ENCODE results near the gene C1QTNF8.
"Not testable (repeated sequence)": the region's sequence is repeated elsewhere in the genome, so short reads cannot be mapped to it uniquely, and the experiment has no call there.

Gene C1QTNF8

DNA sequence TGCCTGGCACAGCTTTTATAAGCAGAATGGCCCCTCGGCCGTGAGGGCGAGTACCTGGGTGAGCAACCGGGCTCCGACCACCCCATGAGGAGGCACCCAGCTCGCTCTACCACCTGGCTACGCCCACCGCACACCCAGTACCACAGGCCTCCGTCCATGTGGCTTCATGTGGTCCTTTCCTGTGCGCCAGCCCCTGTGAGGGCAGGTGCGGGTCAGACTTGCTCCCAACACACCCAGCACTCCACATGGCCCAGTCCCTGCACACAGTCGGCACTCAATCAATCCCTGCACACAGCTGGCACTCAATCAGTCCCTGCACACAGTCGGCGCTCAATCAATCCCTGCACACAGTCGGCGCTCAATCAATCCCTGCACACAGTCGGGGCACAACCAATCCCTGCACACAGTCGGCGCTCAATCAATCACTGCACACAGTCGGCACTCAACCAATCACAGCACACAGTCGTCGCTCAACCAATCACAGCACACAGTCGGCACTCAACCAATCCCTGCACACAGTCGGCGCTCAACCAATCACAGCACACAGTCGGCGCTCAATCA, 4.0 kb downstream of the C1QTNF8 start:
- DNase-seq, result no peak

DNA sequence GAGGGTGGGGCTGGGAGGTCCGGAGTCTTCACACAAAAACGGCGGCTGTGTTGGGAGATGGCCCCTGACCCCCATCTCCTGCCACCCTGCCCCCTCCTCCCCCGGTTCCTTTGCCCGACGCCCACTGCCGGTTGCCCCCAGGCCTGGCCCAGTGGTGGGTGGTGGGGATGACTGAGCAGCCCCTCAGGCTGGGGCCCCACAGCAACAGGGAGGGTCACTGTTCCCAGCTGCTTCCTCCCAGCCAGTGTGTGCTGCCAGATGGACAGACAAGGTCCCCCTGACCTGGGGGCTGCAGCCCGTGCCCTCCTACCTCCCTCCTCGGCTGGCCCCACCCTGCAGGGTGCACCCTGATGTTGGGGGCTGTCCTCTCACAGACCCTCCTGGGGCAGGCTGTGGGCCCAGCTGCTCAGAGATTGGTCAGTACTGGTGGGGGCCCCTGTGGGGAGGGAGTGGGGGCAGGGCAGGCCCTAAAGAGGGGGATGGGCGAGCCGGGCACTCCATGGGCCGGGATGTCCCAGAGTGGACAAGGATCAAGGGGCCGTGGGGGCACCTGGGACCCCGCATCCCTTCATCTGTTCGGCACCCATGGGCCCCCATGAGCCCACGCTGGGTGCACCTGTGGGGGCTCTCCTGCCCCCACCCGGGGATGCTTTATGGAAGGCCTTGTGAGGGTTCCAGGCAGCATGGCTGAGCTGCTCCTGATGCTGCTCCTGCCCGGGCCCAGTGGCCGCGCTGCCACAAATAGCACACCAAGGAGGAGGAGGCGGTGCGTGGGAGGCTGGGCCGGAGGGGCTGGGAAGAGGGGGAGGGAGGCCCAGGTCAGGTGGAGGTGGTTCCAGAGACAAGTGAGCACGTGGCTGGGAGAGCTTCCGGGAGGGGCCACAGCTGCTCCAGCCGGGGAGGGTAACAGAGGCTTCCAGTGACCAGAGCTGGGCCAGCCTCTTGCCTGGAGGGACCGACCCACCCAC, 5.1 kb downstream of the C1QTNF8 start:
- no peak for DNase-seq

DNA sequence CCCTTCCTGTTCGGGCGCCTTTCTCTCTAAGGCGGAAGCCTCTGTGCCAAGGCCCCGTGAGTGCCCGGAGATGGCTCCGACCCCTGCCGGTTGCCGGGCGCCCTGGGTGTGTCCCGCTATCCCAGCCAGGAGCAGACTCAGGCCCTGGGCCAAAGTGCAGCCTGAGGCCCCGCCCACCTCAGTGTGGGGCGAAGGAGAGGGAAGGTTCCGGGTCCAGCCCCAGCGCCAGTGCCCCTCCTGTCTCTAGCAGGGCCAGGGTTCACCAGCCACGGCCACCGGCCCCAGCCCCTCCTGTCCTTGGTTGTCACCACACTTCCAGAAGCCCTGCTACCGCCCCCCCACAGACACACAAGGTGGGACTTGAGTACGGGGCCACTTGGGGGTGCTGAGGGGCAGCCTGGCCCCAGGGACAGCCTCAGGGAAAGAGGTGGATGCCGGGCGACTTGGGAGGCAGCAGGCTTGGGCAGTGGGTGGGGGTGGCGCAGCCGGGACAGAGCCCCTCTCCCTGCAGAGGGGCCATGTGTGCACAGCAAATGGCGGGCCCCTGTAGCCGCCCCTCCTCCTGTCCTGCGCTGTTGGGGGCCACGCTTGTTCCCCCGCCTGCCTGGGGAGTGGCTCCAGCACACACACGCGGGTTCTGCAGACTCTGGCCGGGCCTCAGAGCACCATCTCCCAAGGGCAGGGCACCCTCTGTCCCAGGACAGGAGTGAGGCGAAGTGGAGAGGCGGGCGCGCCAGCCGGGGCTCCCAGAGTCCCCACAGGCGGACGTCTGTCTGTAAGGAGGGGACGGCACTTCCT, 6.0 kb downstream of the C1QTNF8 start:
- DNase-seq, result no peak

DNA sequence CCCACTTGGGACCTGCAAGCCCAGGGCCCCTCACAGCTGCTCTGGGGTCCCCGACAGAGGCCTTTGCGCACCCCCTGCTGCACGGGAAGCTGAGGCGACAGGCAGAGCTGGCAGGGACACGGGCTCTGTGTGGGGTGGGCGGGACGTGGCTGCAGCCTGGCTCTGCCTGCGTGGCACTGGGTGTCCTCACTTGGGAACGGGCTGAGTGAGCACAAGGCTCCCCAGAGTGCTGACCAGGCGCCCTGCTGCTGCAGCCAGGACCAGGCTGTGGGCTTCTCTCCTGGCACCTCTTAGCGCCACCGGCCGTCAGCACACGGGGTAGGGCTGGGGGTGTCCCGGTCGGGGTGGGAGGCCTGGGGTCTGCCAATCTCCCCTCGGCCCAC, 6.6 kb downstream of the C1QTNF8 start:
- DNase-seq, result no peak

DNA sequence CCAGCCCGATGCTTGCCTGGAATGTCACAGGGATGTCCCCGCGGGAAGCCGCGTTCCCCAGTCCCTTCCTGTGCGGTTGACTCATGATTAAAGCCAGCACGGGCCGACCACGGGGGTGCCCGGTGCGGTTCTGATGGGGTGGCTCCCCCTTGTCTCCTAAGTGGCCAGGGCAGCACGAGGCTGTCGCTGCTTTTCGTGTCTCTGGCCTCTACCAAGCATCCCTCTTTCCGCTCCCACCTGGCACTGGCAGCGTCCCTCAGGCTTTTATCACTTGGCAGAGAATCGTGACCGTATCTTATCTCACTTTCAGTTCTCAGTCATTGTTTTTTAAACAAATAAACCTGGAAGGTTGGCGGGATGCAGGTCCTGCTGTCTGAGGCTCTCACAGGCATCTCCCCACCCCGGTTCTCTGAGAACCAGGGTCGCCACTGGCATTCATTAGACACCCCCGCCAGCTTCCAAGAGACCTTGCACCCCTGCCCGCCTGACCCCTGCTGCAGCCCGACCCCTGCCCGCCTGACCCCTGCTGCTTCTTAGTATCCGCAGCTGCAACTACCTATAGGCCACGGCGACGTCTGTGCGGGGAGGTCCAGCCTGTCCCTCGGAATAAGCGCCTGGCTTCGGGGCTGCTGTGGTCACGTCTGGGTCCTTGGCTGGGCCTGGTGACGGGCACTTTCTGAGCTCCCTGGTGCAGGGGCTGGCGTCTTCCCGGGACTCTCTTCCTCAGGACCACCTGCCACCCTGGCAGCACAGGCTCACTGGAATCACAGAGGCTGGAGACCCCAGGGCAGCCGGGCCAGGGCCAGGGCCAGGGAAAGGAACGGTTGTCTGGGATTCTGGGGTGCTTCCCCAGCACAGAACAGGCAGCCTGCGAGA, 7.5 kb downstream of the C1QTNF8 start:
- no peak for DNase-seq

DNA sequence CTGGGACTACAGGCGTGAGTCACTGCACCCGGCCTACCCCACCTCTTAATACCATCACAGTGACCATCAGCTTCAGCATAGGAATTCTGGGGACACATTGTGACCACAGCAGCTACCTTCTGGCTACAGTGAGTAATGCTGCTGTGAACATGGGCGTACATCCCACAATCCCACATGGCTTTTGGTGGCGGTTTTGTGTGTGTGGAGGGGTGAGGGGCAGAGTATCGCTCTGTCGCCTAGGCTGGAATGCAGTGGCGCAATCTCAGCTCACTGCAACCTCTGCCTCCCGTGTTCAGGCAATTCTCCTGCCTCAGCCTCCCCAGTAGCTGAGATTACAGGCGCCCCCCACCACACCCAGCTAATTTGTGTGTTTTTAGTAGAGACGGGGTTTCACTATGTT, 9.6 kb downstream of the C1QTNF8 start:
- DNase-seq, result not testable (repeated sequence)

DNA sequence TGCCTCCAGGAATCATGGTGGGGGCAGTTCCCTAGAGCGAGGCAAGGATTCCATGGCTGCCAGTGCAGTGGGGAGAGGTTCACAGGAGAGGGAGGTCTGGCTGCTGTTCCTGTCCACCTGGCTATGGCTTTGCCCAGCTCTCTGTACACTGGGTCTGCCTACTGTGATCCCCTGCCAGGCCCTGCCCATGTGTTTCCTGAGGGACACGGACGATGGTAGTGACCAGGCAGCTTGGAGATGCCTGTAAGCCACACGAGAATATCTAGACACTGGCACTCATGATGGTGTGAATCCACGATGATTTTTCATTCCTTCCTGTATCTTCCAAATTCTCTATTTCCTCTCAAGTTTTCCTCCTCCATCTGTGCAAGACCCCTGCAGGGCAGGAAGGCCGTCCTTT, 11.1 kb downstream of the C1QTNF8 start:
- no peak for DNase-seq

DNA sequence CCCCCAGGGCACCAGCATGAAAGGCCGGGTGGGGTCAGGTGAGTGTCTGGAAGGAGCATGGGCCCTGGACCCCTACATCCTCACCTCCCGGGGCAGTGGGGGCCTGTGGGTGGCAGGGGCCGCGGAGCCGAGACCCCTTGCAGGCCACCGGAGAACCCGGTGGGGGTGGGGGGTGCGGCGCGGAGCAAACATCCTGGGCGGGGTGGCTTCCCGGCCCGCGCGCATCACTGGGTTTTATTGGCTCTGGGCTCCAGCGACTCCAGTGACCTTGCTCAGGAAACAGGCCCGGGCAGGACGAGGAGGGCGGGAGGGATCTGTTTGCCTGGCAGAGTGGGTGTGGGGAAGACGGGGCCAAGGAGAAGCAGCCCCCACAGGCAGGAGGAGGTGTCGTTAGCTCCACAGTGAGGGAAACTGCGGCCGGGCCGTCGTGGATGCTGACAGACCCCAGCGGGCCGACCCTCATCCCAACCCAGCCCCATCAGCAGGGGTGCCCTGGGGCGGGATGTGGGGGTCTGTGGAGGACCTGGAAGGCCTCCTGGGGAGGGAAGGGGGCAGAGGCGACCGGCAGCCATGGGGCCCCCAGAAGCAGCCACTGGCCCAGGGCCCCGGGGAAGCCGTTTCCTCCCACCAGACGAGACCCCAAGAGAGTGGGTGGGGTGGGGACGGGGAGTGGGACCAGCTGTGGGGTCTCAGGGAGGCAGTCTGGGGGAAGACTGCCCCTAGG, 12.9 kb downstream of the C1QTNF8 start:
- no peak for DNase-seq

DNA sequence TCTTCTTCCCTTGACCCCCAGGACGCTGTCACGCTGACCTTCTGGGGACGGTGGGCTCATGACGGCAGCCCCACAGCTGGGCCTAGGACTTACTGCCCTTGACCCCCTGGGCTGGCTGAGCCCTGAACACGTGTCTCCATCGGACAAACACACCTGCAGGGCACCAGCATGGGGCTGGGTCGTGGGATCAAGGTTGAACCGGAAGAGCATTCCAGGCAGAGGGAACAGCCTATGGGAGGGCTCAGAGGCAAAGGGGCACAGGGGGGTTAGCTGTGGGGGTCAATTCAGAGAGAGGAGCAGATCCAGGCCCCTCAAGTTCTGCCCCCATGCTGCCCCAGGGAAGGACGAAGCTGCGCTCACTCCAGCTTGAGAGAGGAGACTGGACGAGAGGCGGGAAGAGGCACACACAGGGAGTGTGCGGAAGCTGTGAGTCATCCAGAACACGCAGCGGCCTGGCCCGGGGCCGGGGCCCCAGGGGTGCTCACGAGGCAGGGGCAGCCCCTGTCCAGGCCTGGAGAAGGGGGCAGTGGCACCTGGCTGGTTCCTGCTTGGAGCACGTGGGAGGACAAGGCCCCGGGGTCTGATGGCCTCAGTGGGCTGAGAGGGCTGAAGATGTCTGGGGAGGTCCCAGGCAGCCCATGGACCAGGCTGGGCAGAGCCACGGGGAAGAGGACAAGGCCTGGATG, 13.6 kb downstream of the C1QTNF8 start:
- no peak for DNase-seq

DNA sequence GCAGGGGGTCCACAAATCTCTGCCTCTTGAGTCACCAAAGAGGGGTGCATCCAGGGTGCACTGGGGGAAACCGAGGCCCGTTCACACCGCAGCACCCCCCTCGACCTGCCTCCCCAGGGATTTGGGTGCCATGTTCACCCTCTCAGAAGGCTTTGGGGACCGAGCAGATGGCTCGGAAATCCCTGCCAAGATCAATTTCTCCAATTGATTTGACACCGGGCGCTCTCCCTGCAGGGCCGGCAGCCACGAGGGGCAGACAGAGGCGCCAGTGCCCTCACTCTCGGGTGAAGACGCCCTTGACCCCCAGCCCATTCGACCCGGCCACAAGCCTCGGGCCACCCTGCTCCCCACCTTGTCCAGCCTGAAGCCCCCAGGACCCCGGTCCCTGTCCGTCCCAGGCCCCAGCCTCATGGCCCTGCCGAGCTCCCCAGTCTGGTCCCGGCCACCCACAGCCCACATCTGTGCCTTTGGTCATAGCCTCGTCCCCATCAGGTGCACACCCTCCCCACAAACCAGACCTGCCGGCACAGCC, 14.2 kb downstream of the C1QTNF8 start:
- no peak for DNase-seq

DNA sequence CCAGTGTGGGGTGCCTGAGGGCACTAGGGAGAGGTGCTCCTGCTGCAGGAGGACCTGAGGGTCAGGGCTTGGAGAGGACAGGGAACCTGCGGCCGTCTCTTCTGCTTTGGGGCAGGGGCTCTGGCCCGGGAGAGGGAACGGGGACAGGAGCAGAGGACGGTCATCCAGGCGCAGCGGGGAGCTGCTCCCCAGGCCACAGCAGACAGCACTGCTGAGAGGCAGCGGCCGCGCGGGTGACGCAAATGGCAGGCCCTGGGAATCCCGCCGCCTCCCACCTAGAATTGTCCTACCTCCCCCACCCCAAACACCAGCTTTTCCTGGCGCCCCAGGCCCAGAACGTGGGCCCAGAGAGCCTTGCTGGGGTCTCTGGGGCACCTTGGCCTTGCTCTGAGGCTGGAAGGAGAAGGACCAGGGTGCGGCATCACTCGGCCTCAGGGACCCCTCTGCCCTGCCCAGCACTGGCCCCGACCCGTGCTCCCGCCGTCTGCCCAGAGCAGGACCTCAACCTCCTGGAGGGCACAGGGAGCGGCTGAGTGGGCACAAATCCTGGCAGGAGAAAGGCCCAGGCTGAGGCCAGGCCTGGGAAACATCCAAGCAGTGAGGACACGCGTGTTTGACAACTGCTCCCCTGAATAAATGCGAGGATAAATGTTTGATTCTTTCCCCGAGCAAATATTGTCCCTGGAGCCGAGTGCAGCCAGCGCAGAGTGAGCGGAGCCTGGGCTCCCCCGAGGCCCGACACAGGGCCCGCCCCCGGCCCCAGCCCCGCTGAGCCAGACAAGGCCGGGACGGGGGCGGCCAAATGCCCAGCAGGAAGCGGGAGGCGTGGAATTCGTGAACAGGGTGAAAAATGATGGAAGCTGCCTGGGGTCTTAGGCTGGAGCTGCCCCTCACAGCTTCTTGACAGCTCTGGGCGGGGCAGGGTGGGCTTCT, 15.0 kb downstream of the C1QTNF8 start:
- no peak for DNase-seq

DNA sequence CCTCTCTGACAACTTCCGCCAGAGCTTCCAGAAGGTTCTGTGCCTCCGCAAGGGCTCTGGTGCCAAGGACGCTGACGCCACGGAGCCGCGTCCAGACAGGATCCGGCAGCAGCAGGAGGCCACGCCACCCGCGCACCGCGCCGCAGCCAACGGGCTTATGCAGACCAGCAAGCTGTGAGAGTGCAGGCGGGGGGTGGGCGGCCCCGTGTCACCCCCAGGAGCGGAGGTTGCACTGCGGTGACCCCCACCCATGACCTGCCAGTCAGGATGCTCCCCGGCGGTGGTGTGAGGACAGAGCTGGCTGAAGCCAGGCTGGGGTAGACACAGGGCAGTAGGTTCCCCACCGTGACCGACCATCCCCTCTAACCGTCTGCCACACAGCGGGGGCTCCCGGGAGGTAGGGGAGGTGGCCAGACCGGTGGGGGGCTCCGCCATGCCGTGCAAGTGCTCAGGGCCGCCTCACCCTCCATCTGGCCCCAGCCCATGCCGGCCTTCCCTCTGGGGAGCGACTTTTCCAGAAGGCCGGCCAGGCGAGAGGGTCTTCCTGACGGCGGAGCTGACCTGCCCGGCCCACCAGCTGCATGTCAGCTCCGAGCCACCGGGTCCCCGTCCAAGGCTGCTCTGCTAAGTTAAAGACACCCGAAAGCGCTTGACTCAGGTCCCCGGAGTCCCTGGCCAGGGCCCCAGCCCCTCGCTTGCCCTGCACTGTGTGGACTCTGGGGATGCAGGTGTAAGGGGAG, 16.1 kb downstream of the C1QTNF8 start:
- DNase-seq, result no peak

DNA sequence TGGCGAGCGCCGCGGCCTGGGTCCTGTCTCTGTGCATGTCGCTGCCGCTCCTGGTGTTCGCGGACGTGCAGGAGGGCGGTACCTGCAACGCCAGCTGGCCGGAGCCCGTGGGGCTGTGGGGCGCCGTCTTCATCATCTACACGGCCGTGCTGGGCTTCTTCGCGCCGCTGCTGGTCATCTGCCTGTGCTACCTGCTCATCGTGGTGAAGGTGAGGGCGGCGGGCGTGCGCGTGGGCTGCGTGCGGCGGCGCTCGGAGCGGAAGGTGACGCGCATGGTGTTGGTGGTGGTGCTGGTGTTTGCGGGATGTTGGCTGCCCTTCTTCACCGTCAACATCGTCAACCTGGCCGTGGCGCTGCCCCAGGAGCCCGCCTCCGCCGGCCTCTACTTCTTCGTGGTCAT, 16.7 kb downstream of the C1QTNF8 start:
- DNase-seq, result no peak

DNA sequence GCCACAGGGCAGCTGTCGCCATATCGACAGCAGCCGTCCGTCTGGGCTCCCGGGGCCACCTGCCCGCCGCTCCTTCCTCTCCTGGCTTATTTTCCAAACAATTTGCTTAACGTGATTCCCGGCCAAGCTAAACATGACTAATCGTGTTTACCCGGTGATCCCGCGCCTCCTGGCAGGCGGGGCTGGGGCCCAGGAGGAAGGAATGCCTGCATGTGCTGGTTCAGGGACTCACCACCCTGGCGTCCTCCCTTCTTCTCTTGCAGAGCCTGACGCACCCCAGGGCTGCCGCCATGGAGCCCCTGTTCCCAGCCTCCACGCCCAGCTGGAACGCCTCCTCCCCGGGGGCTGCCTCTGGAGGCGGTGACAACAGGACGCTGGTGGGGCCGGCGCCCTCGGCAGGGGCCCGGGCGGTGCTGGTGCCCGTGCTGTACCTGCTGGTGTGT, 17.4 kb downstream of the C1QTNF8 start:
- no peak for DNase-seq

DNA sequence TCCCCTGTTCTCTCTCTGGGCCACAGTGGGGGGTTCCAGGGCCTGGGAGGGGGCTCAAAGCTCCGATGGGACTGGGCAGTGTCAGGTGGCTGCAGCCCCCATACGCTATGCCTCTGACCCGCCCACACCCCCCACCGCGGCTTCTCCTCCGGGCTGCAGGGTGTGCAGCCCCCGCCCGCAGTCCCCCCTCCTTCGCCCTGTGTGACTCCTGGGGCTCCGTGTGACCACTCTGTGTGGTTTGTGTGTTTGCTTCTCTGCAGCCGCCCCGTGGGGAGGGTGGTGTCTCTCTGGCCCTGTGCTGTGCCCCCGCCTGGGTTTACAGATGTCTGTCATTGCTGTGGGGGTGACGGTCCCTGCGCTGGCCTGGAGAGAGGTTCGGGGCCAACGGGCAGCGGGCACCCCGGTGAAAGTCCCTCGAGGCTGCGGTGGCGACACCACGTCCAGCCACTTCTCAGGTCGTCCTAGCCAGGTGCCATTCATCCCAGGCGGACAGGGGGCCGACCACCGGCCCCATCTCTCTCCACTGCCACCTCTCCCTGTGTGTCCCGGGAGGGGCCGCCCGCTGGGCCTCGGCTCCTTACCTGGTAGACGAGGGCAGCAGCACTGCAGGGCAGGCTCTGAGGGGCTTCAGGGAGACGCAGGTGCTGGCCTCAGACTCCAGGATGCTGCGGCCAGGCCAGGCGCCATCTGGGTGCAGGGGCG, 18.0 kb downstream of the C1QTNF8 start:
- DNase-seq, result no peak

DNA sequence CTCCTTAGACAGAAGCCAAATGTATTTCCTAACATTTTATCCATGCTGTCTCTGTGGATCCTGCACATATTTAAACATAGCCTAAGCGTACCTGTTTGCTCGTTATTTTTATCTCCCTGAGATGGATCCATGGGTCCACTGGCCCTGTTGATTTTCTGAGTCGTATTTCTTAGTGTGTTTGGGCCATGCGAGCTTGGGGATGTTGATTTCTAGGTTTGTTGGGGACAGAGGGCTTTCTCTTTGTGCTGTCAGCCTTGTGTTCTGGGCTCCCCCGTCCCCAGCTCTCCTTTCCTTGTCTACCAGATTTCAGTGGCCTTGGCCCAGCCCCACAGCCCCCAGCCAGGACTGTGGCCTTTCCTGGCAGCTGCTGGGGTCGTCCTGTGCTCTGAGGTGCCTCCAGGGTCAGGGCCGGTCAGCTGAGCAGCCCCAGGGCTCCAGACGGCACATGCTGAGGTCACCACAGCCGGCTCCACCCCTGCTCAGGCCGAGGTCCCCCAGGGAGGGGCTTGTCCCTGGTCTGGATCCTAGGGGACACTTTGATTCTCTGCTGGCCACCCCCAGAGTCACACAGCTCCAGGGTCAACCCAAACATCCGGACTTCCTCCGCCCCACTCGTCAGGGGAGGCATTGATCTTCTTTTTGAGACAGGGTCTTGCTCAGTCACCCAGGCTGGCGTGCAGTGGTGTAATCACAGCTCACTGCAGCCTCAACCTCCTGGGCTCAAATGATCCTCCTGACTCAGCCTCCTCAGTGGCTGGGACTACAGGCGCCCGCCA, 19.1 kb downstream of the C1QTNF8 start:
- no peak for DNase-seq

DNA sequence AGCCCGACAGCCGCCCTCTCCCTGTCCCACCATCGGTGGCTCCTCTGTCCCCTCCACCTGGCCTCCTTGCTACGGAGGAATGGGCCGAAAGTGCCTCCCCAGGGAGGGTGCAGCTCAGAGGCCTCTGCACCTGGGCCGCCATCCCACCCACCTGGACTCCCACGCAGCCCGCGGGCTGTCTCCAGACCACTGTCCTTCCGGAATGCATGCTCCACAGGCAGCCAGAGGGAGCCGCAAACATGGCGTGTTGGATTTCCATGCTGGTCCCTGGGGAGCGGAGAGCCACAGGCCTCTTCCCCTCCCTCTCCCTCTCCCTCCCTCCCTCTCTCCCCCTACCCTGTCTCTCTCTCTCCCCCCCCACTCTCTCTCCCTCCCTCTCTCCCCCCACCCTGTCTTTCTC, 20.5 kb downstream of the C1QTNF8 start:
- DNase-seq, result no peak

DNA sequence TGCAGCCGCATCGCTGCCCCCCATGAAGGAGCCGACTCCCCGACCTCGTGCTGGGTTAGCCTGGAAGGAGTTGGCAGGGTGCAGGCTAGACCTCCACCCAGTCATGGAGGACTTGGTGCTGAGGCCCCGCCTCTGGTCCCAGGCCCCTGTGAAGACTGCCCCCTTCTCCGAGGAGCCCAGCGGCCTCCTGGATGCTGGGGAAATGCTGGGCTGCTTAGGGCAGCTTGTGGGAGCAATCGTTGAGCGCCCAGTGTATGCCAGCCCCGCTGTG, 21.7 kb downstream of the C1QTNF8 start:
- DNase-seq, result no peak
